GM11168 (cell line): ENCODE measurements around the gene APPL1.

ENCODE experiments used
- in situ Hi-C: fragments of 300-500 bp; cut with MboI; formaldehyde crosslinking; loops from one replicate; pipeline ENCODE4 v1.12.0; 2022; ENCODE audit warnings: low sequenced_read_pairs; ENCODE audit not compliant: unreplicated experiment

Gene APPL1, protein sequence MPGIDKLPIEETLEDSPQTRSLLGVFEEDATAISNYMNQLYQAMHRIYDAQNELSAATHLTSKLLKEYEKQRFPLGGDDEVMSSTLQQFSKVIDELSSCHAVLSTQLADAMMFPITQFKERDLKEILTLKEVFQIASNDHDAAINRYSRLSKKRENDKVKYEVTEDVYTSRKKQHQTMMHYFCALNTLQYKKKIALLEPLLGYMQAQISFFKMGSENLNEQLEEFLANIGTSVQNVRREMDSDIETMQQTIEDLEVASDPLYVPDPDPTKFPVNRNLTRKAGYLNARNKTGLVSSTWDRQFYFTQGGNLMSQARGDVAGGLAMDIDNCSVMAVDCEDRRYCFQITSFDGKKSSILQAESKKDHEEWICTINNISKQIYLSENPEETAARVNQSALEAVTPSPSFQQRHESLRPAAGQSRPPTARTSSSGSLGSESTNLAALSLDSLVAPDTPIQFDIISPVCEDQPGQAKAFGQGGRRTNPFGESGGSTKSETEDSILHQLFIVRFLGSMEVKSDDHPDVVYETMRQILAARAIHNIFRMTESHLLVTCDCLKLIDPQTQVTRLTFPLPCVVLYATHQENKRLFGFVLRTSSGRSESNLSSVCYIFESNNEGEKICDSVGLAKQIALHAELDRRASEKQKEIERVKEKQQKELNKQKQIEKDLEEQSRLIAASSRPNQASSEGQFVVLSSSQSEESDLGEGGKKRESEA

DNA sequence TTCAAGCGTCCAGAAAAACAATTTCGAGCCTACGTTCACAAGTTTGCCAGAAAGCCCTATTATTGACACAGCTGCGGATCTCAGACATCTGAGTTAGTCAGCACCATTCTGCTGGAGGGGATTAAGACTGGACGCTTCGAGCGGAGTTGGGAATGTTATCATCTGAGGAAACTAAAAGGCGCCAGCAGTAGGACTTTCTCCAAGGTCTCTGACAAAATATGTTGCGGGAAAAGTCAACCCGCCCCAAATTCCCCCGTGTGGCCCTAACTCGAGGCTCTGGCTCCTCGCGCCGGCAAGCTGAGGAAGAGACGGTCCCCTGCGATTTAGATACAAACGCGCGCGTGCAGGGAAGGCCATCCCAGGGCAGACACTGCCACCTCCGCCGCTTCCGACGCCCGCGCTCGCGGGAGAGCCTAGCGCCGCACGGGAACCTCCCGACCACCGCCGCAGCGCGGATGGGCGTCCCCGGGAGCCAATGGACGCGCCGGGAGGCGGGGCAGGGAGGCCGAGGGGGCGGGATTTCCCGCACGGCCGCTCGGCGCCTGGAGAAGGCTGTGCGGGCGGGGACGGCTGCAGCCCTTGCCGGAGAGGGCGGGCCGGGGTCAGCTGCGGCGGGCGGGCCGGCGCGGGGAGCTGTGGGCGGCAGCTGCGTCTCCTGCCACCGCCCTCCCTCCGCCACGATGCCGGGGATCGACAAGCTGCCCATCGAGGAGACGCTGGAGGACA, at the start of gene APPL1:
APPL1 (plus strand) TSS at position 526 of the 726 bp plus-strand sequence; CDS start at position 681, 155 bp downstream.
- in situ Hi-C loops, result no loop called here

GRCh38 chr3:57179580-57180410, 47.7 kb upstream of the APPL1 start:
- in situ Hi-C loops, result no loop called here

GRCh38 chr3:57184526-57184925, 43.0 kb upstream of the APPL1 start:
- in situ Hi-C loops, result no loop called here

DNA sequence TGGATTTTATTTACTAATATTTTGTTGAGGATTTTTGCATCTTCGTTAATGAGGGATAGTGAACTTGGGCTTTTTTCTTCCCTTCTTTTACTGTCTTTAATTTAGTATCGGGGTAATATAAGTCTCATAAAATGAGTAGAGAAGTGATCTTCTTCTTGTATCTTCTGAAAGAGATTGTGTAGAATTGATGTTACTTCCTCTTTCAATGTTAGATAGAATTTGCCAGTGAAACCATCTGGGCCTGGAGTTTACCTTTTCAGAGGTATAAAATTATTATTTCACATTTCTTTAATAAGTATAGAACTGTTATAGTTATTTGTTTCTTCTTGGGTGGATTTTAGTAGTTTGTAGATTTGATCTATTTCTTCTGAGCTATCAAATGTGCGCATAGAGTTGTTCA, 35.5 kb upstream of the APPL1 start:
- in situ Hi-C loops, result no loop called here

DNA sequence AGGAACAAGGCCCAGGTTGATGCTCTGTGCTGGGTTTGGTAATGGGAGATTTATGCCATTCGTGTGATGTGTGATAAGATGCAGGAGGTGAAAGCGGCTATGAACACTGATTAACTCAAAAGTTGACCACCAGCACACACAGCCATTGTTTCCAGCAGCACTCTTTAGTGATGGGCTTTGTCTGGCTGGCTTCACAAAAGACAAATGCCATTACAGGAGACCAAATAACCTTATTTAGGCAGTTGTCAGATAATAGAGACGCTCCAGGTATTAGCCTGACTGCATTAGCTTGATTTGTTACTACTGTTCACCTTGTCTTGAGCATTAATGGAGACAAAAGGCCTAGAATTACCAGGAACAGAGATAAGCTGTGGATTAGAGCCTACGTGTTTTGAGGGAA, 32.9 kb upstream of the APPL1 start:
- in situ Hi-C loops, result no loop called here

GRCh38 chr3:57199895-57200297, 27.6 kb upstream of the APPL1 start, which contains the start of gene HESX1:
Gene HESX1 (minus strand): TSS chr3:57199978. CDS start chr3:57199918, 60 bp downstream.
- in situ Hi-C loops, result no loop called here

- in situ Hi-C loops, result no loop called here
Measured at GRCh38 chr3:57206423-57206822, 21.1 kb upstream of the APPL1 start.

DNA sequence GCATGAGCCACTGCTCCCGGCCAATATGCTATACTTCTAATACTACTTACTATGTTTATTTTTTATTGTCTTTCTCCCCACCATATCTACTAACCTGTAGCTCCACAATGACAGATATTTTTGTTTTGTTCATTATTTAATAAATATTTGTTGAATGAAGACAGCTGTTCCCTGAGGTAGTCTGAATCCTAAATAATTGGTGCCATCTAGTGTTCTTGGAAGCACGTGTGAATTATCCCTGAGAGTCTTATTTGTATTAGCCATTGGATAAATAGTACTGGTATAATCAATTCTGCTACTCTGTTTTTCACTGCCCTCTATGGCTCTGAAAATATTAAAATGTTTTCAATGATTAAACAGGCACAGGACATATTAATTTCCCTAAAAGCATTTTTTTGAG, 5.6 kb upstream of the APPL1 start:
- in situ Hi-C loops, result no loop called here

GRCh38 chr3:57224856-57225255, 2.7 kb upstream of the APPL1 start:
- in situ Hi-C loops, result no loop called here

DNA sequence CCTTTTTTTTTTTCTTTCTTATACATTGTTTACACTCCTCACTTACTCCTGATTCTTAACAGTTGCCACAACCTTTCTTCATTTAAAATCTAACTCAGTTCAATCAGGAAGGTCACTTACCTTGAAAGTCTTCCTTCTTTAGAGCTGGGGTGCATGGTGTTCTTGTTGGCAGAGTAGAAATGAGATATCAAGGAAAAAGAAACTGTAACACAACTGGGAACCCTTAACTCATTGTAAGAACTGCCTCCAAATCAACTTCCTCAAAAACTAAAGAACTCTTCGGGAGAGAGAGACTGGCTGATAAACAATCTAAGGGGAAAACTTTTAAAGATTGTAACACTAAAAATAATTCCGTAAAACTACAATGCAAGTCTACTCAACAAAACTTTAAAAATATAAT, 1.4 kb upstream of the APPL1 start:
- in situ Hi-C loops, result no loop called here

GRCh38 chr3:57227930-57228751, 612 bp downstream of the APPL1 start:
- in situ Hi-C loops, result no loop called here

DNA sequence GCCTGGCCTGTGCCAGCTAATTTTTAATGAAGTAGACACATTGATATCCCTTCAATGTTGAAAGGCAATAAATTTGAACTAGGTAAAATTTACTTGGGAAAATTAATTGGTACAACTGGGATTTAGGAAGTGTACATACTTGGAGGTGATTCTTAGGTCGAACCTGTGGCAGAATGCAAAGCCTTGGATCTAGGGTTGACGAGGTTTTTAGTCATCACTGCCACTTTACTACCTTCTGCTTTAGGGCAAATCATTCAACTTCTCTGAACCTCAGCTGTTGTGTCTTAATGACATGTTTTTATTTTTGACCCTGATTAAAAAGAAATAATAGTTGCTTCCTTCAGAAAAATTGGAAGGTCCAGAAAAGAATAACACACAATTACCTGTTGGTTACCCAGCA, 2.5 kb downstream of the APPL1 start:
- in situ Hi-C loops, result no loop called here

DNA sequence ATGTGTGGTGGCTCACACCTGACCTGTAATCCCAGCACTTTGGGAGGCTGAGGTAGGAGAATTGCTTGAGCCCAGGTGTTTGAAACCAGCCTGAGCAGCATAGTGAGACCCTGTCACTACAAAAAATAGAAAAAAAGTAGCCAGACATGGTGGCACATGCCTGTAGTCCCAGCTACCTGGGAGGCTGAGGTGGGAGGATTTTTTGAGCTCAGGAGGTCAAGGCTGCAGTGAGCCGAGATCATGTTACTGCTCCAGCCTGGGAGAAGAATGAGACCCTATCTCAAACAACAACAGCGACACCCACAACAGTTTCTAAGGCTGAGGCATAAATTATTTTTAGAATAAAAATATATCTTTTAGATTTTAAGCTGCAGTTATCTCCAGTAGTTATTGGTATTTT, 6.3 kb downstream of the APPL1 start:
- in situ Hi-C loops, result no loop called here

DNA sequence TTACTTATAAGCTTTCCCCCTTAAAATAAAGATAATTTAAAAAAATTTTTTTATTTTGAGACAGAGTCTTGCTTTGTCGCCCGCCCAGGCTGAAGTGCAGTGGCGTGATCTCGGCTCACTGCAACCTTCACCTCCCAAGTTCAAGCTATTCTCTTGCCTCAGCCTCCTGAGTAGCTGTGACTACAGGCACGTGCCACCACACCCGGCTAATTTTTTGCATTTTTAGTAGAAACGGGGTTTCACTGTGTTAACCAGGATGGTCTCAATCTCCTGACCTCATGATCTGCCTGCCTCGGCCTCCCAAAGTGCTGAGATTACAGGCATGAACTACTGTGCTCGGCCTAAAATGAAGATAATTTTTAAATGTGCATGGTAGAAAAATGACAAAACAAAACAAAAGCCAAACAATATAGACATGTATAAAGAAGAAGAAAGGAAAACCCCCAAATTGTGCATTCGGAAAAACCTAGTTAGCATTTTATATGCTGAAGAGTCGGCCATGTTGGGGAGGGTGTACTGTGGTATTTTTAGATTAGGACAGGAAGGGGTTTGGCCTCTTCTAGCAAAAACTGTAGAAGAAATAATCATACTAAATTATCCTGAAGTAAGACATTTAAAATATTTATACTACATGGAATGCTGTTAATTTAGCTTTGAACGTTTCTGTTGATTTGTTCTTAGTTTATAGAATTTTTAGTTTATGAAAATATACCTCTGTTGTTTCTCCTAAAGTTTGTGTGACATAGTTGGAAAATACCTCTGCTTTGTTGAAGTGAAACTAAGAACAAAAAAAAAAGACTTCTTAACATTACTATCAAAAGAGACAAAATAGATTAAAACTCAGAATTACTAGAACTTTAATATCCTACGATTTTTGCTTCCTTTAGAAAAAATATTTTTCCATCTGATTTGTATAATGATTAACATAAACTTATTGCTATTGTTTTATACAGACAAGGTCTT, 7.4 kb downstream of the APPL1 start:
- in situ Hi-C loops, result no loop called here

- in situ Hi-C loops, result no loop called here
Measured at GRCh38 chr3:57244946-57245345, 17.4 kb downstream of the APPL1 start.

- in situ Hi-C loops, result no loop called here
Measured at GRCh38 chr3:57252404-57252803, 24.9 kb downstream of the APPL1 start.

- in situ Hi-C loops, result no loop called here
Measured at GRCh38 chr3:57256844-57257243, 29.3 kb downstream of the APPL1 start.

GRCh38 chr3:57257678-57258077, 30.1 kb downstream of the APPL1 start:
- in situ Hi-C loops, result no loop called here
